ENCODE results near the gene RGS9BP. TPM values are rescaled to one million over a fixed set of nuclear protein-coding genes. Genes with fewer than 3 reads are reported as not detected.

The RGS9BP gene
- total RNA-seq, 1 experiment from 2014 or later = 0.13 TPM

- DNase-seq = peak; percentile 71
Measured at GRCh38 chr19:32691291-32691951, 15.8 kb downstream of the RGS9BP start, which contains the start of gene NUDT19. NUDT19 (plus strand) TSS chr19:32691821; CDS start chr19:32691961, 140 bp downstream.

More at GRCh38 chr19:32691291-32691951, 15.8 kb downstream of the RGS9BP start, which contains the start of gene NUDT19:
- no peaks in the 10 kb centered on the region for H3K79me1 ChIP-seq (ENCODE audit: insufficient read depth, low read depth, low read length, poor library complexity, severe bottlenecking)
- H2BK15ac ChIP-seq (ENCODE audit: low read depth, low read length) = no peak within 1 kb of the TSS
- H3K27me3 ChIP-seq (ENCODE audit: insufficient read depth, low read length) = no peaks in the 10 kb centered on the region; the same call in 1 of the 2 replicates
- H2BK12ac ChIP-seq (ENCODE audit: insufficient read length, low read depth, low read length) = no peak within 1 kb of the TSS
- no peak within 1 kb of the TSS for H3T11ph ChIP-seq (ENCODE audit: low read length)
- H3K4me2 ChIP-seq (ENCODE audit: insufficient read depth, insufficient read length, low read length) = peak within 1 kb of the TSS; percentile 40
- no CpG with 5 or more reads among the region's 32 CpGs for WGBS (ENCODE audit: extremely low coverage, insufficient read length, low lambda C conversion rate)
- peaks cover 13% of the 10 kb centered on the region; the same call in 1 of the 2 replicates for H3K27me3 Mint-ChIP-seq (ENCODE audit: low read depth)
- H4K5ac ChIP-seq (ENCODE audit: insufficient read length, low read depth, low read length) = no peak within 1 kb of the TSS
- H4K20me1 ChIP-seq (ENCODE audit: control insufficient read depth, insufficient read depth, insufficient read length) = no peaks in the 10 kb centered on the region
- peak within 1 kb of the TSS; percentile 33 for H3K9ac ChIP-seq (ENCODE audit: extremely low read depth, insufficient read length, low read length)
- H3K4me1 ChIP-seq (ENCODE audit: insufficient read depth, low read length) = peaks cover 2% of the 10 kb centered on the region; the same call in 1 of the 2 replicates
- H3K9me3 Mint-ChIP-seq = peaks cover 5 to 7% of the 10 kb centered on the region in 2 experiments; a peak in 3 of 5 replicates
- peak within 1 kb of the TSS; percentile 57 to 75 for H3K4me3 Mint-ChIP-seq
- no peak within 1 kb of the TSS for H2BK120ac ChIP-seq (ENCODE audit: low read depth, low read length, poor library complexity, severe bottlenecking)
- H3K4ac ChIP-seq (ENCODE audit: low read depth, low read length) = no peak within 1 kb of the TSS
- no peak for TF ChIP-seq CTCF (conservative IDR thresholded peaks at IDR 0.05)
- H3K18ac ChIP-seq (ENCODE audit: insufficient read length, low read depth, low read length) = peak within 1 kb of the TSS; percentile 78
- H3K27ac ChIP-seq (ENCODE audit: insufficient read length, low read depth, low read length) = no peak within 1 kb of the TSS
- no peak within 1 kb of the TSS for H3K27ac Mint-ChIP-seq
- no peak within 1 kb of the TSS for H2AK5ac ChIP-seq (ENCODE audit: insufficient read length, low read length)
- no peak within 1 kb of the TSS for H3K56ac ChIP-seq (ENCODE audit: insufficient read length, low read depth, low read length)
- H3K9me3 ChIP-seq (ENCODE audit: control insufficient read depth, low read depth, low read length) = no peaks in the 10 kb centered on the region
- H2BK20ac ChIP-seq (ENCODE audit: low read depth, low read length, poor library complexity, severe bottlenecking) = no peak within 1 kb of the TSS
- H2BK5ac ChIP-seq (ENCODE audit: insufficient read length, low read length) = no peak within 1 kb of the TSS
- H3K79me2 ChIP-seq (ENCODE audit: insufficient read depth, low read length) = no peaks in the 10 kb centered on the region
- peak within 1 kb of the TSS; percentile 89 for H3K14ac ChIP-seq (ENCODE audit: insufficient read depth, low read length)
- peaks cover 6% of the 10 kb centered on the region for H3K23me2 ChIP-seq (ENCODE audit: insufficient read length, low read depth, low read length, poor library complexity, severe bottlenecking)
- H3K36me3 Mint-ChIP-seq (ENCODE audit: insufficient read depth in 1 of 3, low read depth in 3 of 3) = peaks cover 0 to 14% (median 7%) of the 10 kb centered on the region in 3 experiments; a peak in 6 of 7 replicates
- peaks cover 10 to 18% of the 10 kb centered on the region in 2 experiments; a peak in 3 of 4 replicates for H3K4me1 Mint-ChIP-seq
- no peak within 1 kb of the TSS for H3K23ac ChIP-seq (ENCODE audit: insufficient read length, low read depth, low read length)
- H4K8ac ChIP-seq (replicated peaks; ENCODE audit: insufficient read length, low read depth, low read length) = no peak within 1 kb of the TSS
- no peak within 1 kb of the TSS for H4K91ac ChIP-seq (ENCODE audit: insufficient read length, low read depth, low read length)
- no peak within 1 kb of the TSS for H2AFZ ChIP-seq (ENCODE audit: low read length)

Measured in H9 (cell line).